ENCODE measurements around the gene GALNT12. TPM values are rescaled to one million over a fixed set of nuclear protein-coding genes. Genes with fewer than 3 reads are reported as not detected.

The GALNT12 gene
- total RNA-seq, 1 experiment from 2014 or later = 14.8 TPM

- H2AFZ ChIP-seq (ENCODE audit: low read length) = no peak overlapping the region
- H3K4me3 ChIP-seq (ENCODE audit: low read length) = no peak overlapping the region
- no peaks in the 10 kb centered on the region for H3F3A ChIP-seq (ENCODE audit: low read length, unreplicated experiment)
- no peaks in the 10 kb centered on the region for H4K20me1 ChIP-seq (ENCODE audit: low read length)
- no peaks in the 10 kb centered on the region for H3K36me3 ChIP-seq (ENCODE audit: low read depth, low read length)
- ATAC-seq = peak; percentile 48
- DNase-seq = peak; percentile 86
- no TSS peak for BruUV-seq (replicated peaks)
- peak overlapping the region; percentile 18; the same call in 1 of the 2 replicates for H3K9ac ChIP-seq (ENCODE audit: low read length)
- TF ChIP-seq CTCF (conservative IDR thresholded peaks at IDR 0.05; ENCODE audit: low read depth, low read length) (no peak), EZH2phosphoT487 (IDR thresholded peaks at IDR 0.05; ENCODE audit: borderline replicate concordance, low read length) (no peak)
- intact Hi-C loops (cut with micrococcal nuclease) = no loop called here
- peak overlapping the region; percentile 57 for H3K4me2 ChIP-seq (ENCODE audit: low read length)
- CTCF ChIA-PET = interaction anchor here (0.6 kb wide), 1 partner anchor 133 kb away, joined by 11 read pairs; no protein-coding TSS in a partner anchor
- no peaks in the 10 kb centered on the region for H3K79me2 ChIP-seq (ENCODE audit: low read length)
- POLR2A ChIA-PET (ENCODE audit: unreplicated experiment) = interaction anchor here (0.7 kb wide), 1 partner anchor 276 kb away, joined by 3 read pairs; no protein-coding TSS in a partner anchor
- H3K27me3 ChIP-seq (ENCODE audit: low read length) = no peaks in the 10 kb centered on the region
- no peaks in the 10 kb centered on the region for H3K9me3 ChIP-seq (ENCODE audit: low read length)
- peaks cover 40% of the 10 kb centered on the region for H3K4me1 ChIP-seq (ENCODE audit: insufficient read depth, low read length)
- peak overlapping the region; percentile 66 for H3K27ac ChIP-seq (ENCODE audit: low read length)
- H3K9me2 ChIP-seq (replicated peaks; ENCODE audit: low read length) = no peaks in the 10 kb centered on the region
Observed at GRCh38 chr9:98866435-98867102, 59.1 kb downstream of the GALNT12 start.

- Histone ChIP-seq H2AFZ (ENCODE audit: low read length) (no peak overlapping the region), H3K27ac (ENCODE audit: low read length) (peak overlapping the region; percentile 60), H3K36me3 (ENCODE audit: low read depth, low read length) (no peaks in the 10 kb centered on the region), H3K9me3 (ENCODE audit: low read length) (no peaks in the 10 kb centered on the region), H3K27me3 (ENCODE audit: low read length) (no peaks in the 10 kb centered on the region), H3F3A (ENCODE audit: low read length, unreplicated experiment) (no peaks in the 10 kb centered on the region), H3K4me2 (ENCODE audit: low read length) (peak overlapping the region; percentile 57), H4K20me1 (ENCODE audit: low read length) (no peaks in the 10 kb centered on the region), H3K4me3 (ENCODE audit: low read length) (no peak overlapping the region), H3K9ac (ENCODE audit: low read length) (peak overlapping the region; percentile 18; the same call in 1 of the 2 replicates), H3K9me2 (replicated peaks; ENCODE audit: low read length) (no peaks in the 10 kb centered on the region), H3K79me2 (ENCODE audit: low read length) (no peaks in the 10 kb centered on the region), H3K4me1 (ENCODE audit: insufficient read depth, low read length) (peaks cover 35% of the 10 kb centered on the region)
- DNase-seq = no peak
- BruUV-seq (replicated peaks) = no TSS peak
- no peak for ATAC-seq
- ChIA-PET POLR2A (ENCODE audit: unreplicated experiment) (no interaction called here), CTCF (no interaction called here)
- intact Hi-C loops (cut with micrococcal nuclease) = no loop called here
- no peak for TF ChIP-seq EZH2phosphoT487 (IDR thresholded peaks at IDR 0.05; ENCODE audit: borderline replicate concordance, low read length)
- TF ChIP-seq CTCF (conservative IDR thresholded peaks at IDR 0.05; ENCODE audit: low read depth, low read length) = no peak
- no peak for TF ChIP-seq EZH2 (IDR thresholded peaks at IDR 0.05; ENCODE audit: low read length, unreplicated experiment)
Observed at GRCh38 chr9:98867103-98867428, 59.6 kb downstream of the GALNT12 start.

- ATAC-seq (peak; percentile 83), DNase-seq (peak; percentile 73)
- Histone ChIP-seq H3K4me2 (ENCODE audit: low read length) (peak overlapping the region; percentile 57; the same call in 1 of the 2 replicates), H3K4me1 (ENCODE audit: insufficient read depth, low read length) (peaks cover 33% of the 10 kb centered on the region), H3K36me3 (ENCODE audit: low read depth, low read length) (no peaks in the 10 kb centered on the region), H3K9me2 (replicated peaks; ENCODE audit: low read length) (no peaks in the 10 kb centered on the region), H3F3A (ENCODE audit: low read length, unreplicated experiment) (no peaks in the 10 kb centered on the region), H3K9me3 (ENCODE audit: low read length) (no peaks in the 10 kb centered on the region), H3K27ac (ENCODE audit: low read length) (peak overlapping the region; percentile 60), H3K79me2 (ENCODE audit: low read length) (no peaks in the 10 kb centered on the region), H4K20me1 (ENCODE audit: low read length) (no peaks in the 10 kb centered on the region), H3K27me3 (ENCODE audit: low read length) (no peaks in the 10 kb centered on the region), H3K9ac (ENCODE audit: low read length) (no peak overlapping the region), H2AFZ (ENCODE audit: low read length) (no peak overlapping the region), H3K4me3 (ENCODE audit: low read length) (no peak overlapping the region)
- TF ChIP-seq EZH2 (IDR thresholded peaks at IDR 0.05; ENCODE audit: low read length, unreplicated experiment) (no peak), CTCF (conservative IDR thresholded peaks at IDR 0.05; ENCODE audit: low read depth, low read length) (no peak), EZH2phosphoT487 (IDR thresholded peaks at IDR 0.05; ENCODE audit: borderline replicate concordance, low read length) (no peak)
- intact Hi-C loops (cut with micrococcal nuclease) = no loop called here
- no TSS peak for BruUV-seq (replicated peaks)
- ChIA-PET POLR2A (ENCODE audit: unreplicated experiment) (no interaction called here), CTCF (no interaction called here)
Observed at GRCh38 chr9:98867429-98868168, 60.1 kb downstream of the GALNT12 start.
